KOPT-K1 (cell line): ENCODE results near the gene RAD51.

Experiments
- H3K27ac ChIP-seq: fragments of 200-600 bp; sonication (generic); 2 replicates; pipeline ENCODE4 v1.5.1; 2016; ENCODE audit warnings: antibody characterized with exemption, mild to moderate bottlenecking, low read depth, low read length; ENCODE audit not compliant: poor library complexity, severe bottlenecking
- H3K36me3 ChIP-seq: fragments of 200-600 bp; sonication (generic); 2 replicates; pipeline ENCODE4 v1.5.1; 2017; ENCODE audit warnings: antibody characterized with exemption, mild to moderate bottlenecking, low read length, moderate library complexity; ENCODE audit not compliant: insufficient read depth
- H3K9me3 ChIP-seq: fragments of 200-600 bp; sonication (generic); 2 replicates; pipeline ENCODE4 v1.5.1; 2017; ENCODE audit warnings: antibody characterized with exemption, low read length, mild to moderate bottlenecking; ENCODE audit not compliant: insufficient read depth, poor library complexity, severe bottlenecking

Gene RAD51

GRCh38 chr15:40743921-40744814, 49.2 kb downstream of the RAD51 start:
- Histone ChIP-seq H3K27ac (peak overlapping the region; percentile 65), H3K36me3 (peaks cover 84% of the 10 kb centered on the region), H3K9me3 (no peaks in the 10 kb centered on the region)

DNA sequence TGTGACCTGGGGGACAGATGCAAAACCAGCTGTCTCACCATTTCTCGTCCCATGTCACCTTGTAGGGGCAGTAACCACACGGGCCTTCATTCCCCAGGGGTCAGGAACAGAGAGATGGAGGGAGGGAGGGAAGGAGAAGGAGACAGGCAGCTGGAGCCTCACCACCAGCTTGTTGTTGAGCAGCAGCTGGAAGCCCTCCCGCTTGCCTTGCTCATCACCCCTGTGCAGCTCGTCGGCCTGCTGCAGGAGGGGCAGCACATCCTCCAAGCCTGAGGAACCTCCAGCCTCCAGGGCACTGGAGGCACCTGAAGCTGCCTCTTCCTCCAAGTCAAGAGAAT, 49.8 kb downstream of the RAD51 start:
- peak overlapping the region; percentile 65 for H3K27ac ChIP-seq

GRCh38 chr15:40746916-40747418, 52.0 kb downstream of the RAD51 start:
- Histone ChIP-seq H3K27ac (peak overlapping the region; percentile 20), H3K9me3 (no peaks in the 10 kb centered on the region), H3K36me3 (peaks cover 83% of the 10 kb centered on the region)

More for the DNA sequence above, 49.8 kb downstream of the RAD51 start:
- H3K36me3 ChIP-seq: peaks cover 84% of the 10 kb centered on the region
- no peaks in the 10 kb centered on the region for H3K9me3 ChIP-seq

GRCh38 chr15:40747685-40748631, 53.0 kb downstream of the RAD51 start:
- H3K36me3 ChIP-seq: peaks cover 83% of the 10 kb centered on the region
- peak overlapping the region; percentile 20 for H3K27ac ChIP-seq

DNA sequence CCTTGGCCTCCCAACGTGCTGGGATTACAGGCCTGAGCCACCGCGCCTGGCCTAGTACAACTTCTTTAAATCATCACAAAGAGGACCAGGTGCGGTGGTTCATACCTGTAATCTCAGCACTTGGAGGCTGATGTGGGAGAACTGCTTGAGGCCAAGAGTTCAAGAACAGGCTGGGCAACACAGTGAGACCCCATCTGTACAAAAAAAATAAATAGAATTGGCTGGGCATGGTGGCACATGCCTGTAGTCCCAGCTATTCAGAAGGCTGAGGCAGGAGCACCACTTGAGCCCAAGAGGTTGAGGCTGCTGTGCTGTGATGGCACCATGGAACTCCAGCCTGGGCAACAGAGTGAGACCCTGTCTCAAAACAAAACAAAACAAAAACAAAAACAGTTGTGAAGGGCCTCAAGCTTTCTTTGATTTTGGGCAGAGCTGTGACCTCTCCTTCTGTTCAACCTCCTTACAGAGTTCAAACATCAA, 54.2 kb downstream of the RAD51 start:
- no peak overlapping the region for H3K27ac ChIP-seq
- no peaks in the 10 kb centered on the region for H3K9me3 ChIP-seq
- H3K36me3 ChIP-seq: peaks cover 80% of the 10 kb centered on the region

More at GRCh38 chr15:40747685-40748631, 53.0 kb downstream of the RAD51 start:
- no peaks in the 10 kb centered on the region for H3K9me3 ChIP-seq

GRCh38 chr15:40750885-40751284, 55.9 kb downstream of the RAD51 start:
- no peak overlapping the region for H3K27ac ChIP-seq
- no peaks in the 10 kb centered on the region for H3K9me3 ChIP-seq
- H3K36me3 ChIP-seq: peaks cover 63% of the 10 kb centered on the region

GRCh38 chr15:40751745-40752144, 56.8 kb downstream of the RAD51 start:
- Histone ChIP-seq H3K36me3 (peaks cover 60% of the 10 kb centered on the region), H3K9me3 (no peaks in the 10 kb centered on the region), H3K27ac (peak overlapping the region; percentile 96)

DNA sequence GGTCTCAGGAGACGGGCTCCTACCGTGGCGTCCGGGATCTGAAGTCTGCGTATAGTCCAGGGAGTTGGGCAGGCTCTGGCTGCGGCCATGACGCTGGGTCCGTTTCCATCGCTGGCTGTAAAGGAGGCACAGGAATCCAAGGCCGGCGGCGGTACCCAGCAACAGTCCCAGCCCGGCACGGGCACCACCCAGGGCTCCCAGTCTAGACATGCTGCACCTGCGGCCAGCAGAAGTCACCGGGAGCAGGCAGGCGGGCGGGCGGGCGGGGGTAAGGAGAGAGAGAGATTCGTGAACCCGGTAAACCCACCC, 59.6 kb downstream of the RAD51 start:
- Histone ChIP-seq H3K27ac (peak overlapping the region; percentile 96), H3K36me3 (peaks cover 35% of the 10 kb centered on the region), H3K9me3 (no peaks in the 10 kb centered on the region)

DNA sequence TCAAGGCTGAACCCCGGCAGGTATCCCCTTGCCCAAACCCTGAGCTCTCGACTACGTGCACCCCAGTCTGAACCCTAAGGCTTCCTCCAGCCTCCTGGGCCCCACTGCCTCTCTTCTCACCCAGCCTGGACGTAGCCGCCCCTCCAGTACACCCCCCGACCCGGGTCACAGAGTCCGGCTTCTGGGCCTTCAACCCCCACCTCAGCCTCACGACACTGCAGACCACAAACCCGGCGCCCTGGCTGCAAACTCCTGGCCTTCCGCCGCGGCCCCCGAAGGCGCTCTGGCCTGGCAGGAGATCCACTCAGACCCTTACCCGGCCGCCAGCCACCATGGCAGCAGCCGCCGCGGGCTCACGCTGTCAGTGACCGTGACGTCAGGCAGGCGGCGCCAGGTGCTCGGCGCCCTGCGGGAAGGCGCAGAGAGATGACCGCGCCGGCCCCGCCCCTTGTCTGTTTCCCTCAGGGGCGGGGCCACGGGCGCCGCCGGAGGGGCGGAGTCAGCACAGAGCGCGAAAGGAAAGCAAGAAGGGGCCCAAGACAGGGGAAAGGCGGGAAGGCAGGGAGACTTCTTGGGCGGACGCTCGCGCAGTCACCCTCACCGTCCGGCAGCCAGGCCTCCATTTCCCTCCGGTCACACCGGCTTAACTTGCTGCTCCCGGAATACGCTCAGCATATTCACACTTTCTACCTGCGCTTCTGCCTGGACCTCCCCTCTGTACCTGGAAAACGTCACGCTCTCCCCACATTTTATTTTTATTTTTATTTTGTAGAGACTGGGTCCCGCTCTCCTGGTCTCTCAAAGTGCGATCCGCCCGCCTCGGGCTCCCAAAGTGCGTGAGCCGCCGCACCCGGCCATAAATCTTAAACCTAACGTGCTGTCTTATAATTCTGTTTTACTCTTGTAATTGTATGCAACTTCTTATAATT, 60.2 kb downstream of the RAD51 start, which contains the start of gene RMDN3:
RMDN3 (minus strand) TSS at position 372 of the 929 bp plus-strand sequence. CDS start 471 bp downstream, outside the sequence.
- Histone ChIP-seq H3K27ac (peak within 1 kb of the TSS; percentile 96), H3K36me3 (peaks cover 29% of the 10 kb centered on the region), H3K9me3 (no peaks in the 10 kb centered on the region)

GRCh38 chr15:40755812-40756208, 60.8 kb downstream of the RAD51 start:
- Histone ChIP-seq H3K27ac (peak overlapping the region; percentile 96), H3K9me3 (no peaks in the 10 kb centered on the region), H3K36me3 (peaks cover 23% of the 10 kb centered on the region)

GRCh38 chr15:40756938-40757337, 62.0 kb downstream of the RAD51 start:
- Histone ChIP-seq H3K27ac (no peak overlapping the region), H3K9me3 (no peaks in the 10 kb centered on the region), H3K36me3 (peaks cover 12% of the 10 kb centered on the region)

DNA sequence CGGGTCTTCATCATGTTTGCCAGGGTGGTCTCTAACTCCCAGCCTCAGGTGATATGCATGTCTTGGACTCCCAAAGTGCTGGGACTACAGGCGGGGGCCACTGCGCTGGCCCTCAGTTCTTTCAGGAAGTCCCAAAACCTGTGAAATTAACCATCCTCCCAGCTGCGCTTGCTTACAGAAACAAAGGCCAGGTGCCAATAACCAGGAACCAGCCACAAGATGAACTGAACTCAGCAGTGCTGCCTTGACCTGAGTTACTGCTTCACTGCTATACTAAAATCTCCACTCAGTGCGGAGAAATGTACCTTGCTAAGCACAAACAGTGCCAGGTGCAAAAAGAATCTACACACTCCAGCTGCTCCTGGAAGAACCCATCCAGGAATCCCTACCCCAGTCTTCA, 65.0 kb downstream of the RAD51 start:
- Histone ChIP-seq H3K36me3 (no peaks in the 10 kb centered on the region), H3K9me3 (no peaks in the 10 kb centered on the region), H3K27ac (no peak overlapping the region)

DNA sequence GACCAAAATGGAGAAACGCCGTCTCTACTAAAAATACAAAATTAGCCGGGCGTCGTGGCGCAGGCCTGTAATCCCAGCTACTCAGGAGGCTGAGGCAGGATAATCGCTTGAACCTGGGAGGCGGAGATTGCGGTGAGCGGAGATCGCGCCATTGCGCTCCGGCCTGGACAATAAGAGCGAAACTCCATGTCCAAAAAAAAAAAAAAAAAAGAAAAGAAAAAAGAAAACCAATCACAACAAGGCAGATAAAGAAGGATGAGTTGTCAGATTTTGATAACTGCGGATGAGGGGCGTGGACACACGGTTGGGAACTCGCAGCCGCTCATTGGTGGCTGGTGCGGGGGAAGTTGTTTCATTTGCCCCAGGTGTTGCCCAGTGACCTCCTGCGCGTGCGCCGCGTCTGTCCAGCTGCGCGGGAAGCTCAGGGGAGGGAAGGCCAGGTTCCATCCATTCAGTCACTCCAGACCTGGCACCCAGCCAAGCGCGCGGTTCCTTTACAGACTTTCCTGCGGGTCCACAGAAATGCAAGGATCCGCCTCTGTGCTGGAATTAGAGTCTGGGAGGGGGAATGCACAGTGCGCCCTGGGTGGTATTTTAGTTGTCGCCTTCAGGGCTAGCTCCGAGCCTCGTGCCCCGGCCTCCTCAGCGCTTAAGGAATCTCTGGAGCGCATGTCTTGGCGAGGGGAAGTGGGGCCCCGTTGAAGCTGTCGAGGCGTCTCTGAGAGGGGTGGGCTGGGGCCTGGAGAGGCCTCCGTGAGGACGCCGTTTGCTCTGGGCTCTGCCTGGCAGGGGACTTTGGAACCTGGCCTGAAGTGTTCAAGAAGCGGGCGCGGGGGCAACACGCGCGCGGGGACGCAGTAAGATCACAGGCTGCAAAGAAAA, 68.2 kb downstream of the RAD51 start:
- H3K9me3 ChIP-seq: no peaks in the 10 kb centered on the region
- H3K36me3 ChIP-seq: peaks cover 6% of the 10 kb centered on the region; the same call in 1 of the 2 replicates
- H3K27ac ChIP-seq: peak overlapping the region; percentile 51
